ENCODE data around the gene F8. TPM values are rescaled to one million over a fixed set of nuclear protein-coding genes. Genes with fewer than 3 reads are reported as not detected.
"Not testable (repeated sequence)": the region's sequence is repeated elsewhere in the genome, so short reads cannot be mapped to it uniquely, and the experiment has no call there.

The F8 gene
- total RNA-seq, 6 donors from 2014 or later: 4.3 to 47.1 (median 21.7) TPM

DNA sequence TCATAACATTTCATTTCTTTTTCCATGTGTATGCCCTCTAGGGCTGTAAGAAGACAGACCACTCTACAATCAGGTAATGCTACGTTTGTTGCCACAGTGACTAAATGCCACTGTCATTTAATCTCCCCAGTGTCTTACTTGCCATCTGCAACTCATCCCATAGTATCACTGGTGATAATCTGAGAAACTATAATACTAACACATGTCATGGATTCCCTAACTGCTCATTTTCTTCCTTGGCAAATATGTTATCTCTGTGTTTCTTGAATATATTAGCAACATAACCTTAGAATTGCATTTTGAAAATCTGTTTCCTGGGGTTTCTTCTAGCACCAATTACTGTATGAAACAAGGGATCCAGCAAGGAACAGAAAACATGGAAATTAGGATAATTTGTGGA, 130.2 kb downstream of the F8 start:
- WGBS, 2 donors: 47 to 93% methylated on average over 1 of the region's 1 CpG
- DNase-seq: no peak
- no peaks in the 10 kb centered on the region for H3K36me3 ChIP-seq
- no peak overlapping the region for H3K27ac ChIP-seq
- TF ChIP-seq, protein P1, sequence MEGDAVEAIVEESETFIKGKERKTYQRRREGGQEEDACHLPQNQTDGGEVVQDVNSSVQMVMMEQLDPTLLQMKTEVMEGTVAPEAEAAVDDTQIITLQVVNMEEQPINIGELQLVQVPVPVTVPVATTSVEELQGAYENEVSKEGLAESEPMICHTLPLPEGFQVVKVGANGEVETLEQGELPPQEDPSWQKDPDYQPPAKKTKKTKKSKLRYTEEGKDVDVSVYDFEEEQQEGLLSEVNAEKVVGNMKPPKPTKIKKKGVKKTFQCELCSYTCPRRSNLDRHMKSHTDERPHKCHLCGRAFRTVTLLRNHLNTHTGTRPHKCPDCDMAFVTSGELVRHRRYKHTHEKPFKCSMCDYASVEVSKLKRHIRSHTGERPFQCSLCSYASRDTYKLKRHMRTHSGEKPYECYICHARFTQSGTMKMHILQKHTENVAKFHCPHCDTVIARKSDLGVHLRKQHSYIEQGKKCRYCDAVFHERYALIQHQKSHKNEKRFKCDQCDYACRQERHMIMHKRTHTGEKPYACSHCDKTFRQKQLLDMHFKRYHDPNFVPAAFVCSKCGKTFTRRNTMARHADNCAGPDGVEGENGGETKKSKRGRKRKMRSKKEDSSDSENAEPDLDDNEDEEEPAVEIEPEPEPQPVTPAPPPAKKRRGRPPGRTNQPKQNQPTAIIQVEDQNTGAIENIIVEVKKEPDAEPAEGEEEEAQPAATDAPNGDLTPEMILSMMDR (IDR thresholded peaks at IDR 0.05): no peak
- no peak for TF ChIP-seq EP300 (IDR thresholded peaks at IDR 0.05)
- TF ChIP-seq POLR2A (IDR thresholded peaks at IDR 0.05): no peak
- TF ChIP-seq POLR2AphosphoS5 (IDR thresholded peaks at IDR 0.05): no peak
- H3K4me1 ChIP-seq: peaks cover 0 to 2% (median 0%) of the 10 kb centered on the region in 4 donors
- ATAC-seq (ENCODE audit: low FRiP score in 2 of 2): no peak
- no peaks in the 10 kb centered on the region for H3K27me3 ChIP-seq
- H3K4me3 ChIP-seq: no peak overlapping the region
- H3K9me3 ChIP-seq: no peaks in the 10 kb centered on the region

DNA sequence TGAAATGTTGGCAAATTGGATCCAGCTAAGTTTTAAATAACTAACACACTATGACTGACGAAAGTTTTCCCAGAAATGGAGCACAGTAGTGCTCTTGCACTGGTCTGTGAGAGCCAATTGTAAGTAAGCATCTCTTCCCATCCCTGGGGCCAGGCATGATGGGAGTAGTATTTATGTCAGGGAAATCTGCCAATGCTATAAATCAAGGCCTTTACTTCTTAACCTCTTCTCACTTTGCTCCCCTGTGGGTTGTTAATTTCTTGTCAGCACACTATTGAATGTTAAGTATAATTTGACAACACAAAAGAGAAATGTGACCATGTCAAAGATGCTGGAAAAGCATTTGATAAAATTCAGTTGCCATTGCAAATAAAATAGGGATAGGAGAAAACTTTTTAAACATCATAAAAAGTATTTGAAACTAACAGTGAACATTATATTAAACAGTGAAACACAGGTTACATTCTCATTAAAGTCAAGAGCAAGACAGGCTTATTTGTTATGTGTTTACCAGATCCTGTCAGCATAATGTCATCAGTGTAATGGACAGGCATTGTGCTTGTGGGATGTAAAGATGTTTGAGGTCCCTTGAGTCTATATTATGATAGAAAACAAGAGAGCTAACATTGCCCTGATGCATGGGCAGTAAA, 131.4 kb downstream of the F8 start:
- Histone ChIP-seq H3K36me3 (no peaks in the 10 kb centered on the region), H3K9me3 (no peaks in the 10 kb centered on the region), H3K27ac (no peak overlapping the region), H3K4me3 (no peak overlapping the region), H3K4me1 (peaks cover 0 to 2% (median 0%) of the 10 kb centered on the region in 4 donors), H3K27me3 (no peaks in the 10 kb centered on the region)
- no peak for TF ChIP-seq POLR2AphosphoS5 (IDR thresholded peaks at IDR 0.05)
- no peak for TF ChIP-seq POLR2A (IDR thresholded peaks at IDR 0.05)
- TF ChIP-seq, protein P1 (IDR thresholded peaks at IDR 0.05): no peak
- TF ChIP-seq EP300 (IDR thresholded peaks at IDR 0.05): no peak
- ATAC-seq (ENCODE audit: low FRiP score in 2 of 2) (no peak), DNase-seq (no peak)
- WGBS, 2 donors: 54 to 81% methylated on average over 1 of the region's 1 CpG

DNA sequence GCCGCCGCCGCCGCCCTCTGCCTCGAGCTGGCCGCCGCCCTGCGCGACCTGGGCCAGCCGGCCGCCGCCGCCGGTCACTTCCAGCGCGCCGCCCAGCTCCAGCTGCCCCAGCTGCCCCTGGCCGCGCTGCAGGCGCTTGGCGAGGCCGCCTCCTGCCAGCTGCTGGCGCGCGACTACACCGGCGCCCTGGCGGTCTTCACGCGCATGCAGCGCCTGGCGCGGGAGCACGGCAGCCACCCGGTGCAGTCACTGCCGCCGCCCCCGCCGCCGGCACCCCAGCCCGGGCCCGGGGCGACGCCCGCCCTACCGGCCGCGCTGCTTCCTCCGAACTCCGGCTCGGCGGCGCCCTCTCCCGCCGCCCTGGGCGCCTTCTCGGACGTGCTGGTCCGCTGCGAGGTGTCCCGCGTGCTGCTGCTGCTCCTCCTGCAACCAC, 135.7 kb downstream of the F8 start:
- H3K27ac ChIP-seq, H3K4me1 ChIP-seq, H3K27me3 ChIP-seq, H3K4me3 ChIP-seq, DNase-seq, H3K36me3 ChIP-seq, H3K9me3 ChIP-seq: not testable (repeated sequence)
- ATAC-seq (ENCODE audit: low FRiP score in 2 of 2): peak in 1 of 2 donors; percentile 71
- WGBS, 2 donors: no CpG with 5 or more reads among the region's 62 CpGs

DNA sequence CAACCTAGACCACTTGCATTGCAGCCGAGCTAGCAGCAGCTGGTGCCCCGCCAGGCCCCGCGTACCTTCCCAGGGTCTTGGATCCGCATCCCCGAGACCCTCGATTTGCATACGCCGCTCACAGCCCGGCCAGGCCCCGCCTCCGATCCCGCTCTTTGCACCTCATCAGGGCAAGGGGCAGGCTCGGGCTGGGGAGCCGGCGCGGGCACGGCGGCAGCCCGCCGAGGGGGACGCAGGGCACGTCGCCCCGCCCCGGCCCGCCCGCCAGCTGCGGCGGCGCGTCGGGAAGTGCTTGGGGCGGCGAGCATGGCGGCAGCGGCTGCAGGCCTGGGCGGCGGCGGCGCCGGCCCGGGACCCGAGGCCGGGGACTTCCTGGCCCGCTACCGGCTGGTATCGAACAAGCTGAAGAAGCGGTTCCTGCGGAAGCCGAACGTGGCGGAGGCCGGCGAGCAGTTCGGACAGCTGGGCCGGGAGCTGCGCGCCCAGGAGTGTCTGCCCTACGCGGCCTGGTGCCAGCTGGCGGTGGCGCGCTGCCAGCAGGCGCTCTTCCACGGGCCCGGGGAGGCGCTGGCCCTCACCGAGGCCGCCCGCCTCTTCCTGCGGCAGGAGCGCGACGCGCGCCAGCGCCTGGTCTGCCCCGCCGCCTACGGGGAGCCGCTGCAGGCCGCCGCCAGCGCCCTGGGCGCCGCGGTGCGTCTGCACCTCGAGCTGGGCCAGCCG, 136.3 kb downstream of the F8 start, which contains the start of gene F8A1:
F8A1 (plus strand) TSS at position 287 of the 720 bp plus-strand sequence; CDS start at position 307, 20 bp downstream.
- Histone ChIP-seq H3K27ac (peak within 1 kb of the TSS in 2 of 4 donors; percentile 56 to 75), H3K4me3 (peak within 1 kb of the TSS in 2 of 4 donors; percentile 32 to 37)
- H3K4me1 ChIP-seq, H3K27me3 ChIP-seq, H3K36me3 ChIP-seq, H3K9me3 ChIP-seq: not testable (repeated sequence)
- DNase-seq (peak; percentile 59 to 92), ATAC-seq (ENCODE audit: low FRiP score in 2 of 2) (peak; percentile 51 to 93)
- WGBS, 2 donors: 60% methylated on average over 3 of the region's 91 CpGs; no CpG with 5 or more reads in 1 of the 2 donors

DNA sequence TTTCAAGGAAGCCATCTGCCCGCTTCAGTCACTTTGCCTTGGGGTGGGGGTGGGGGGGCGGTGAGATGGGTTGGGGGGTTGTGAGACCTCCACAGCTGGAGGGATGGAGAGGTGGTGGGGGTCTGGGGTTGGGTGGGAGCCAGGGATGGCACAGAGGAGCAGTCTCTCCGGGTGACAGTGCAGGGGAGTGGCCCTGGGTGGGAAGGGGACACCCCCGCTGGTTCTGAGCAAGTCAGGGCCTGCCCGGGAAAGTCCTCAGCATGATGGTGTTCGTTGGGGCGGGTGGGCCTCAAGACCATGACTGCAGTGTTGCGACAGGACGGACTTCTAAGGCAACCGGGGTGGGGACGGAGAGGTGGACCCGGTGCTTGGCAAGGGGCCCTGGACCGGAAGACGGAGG, 137.0 kb downstream of the F8 start:
- DNase-seq, H3K9me3 ChIP-seq, H3K36me3 ChIP-seq, H3K27me3 ChIP-seq, H3K4me1 ChIP-seq: not testable (repeated sequence)
- 79% methylated on average over 4 of the region's 14 CpGs; no CpG with 5 or more reads in 1 of the 2 donors for WGBS, 2 donors
- Histone ChIP-seq H3K4me3 (peak overlapping the region in 1 of 4 donors; percentile 37), H3K27ac (peak overlapping the region in 2 of 4 donors; percentile 56 to 75)
- ATAC-seq (ENCODE audit: low FRiP score in 2 of 2): peak in 1 of 2 donors; percentile 28

DNA sequence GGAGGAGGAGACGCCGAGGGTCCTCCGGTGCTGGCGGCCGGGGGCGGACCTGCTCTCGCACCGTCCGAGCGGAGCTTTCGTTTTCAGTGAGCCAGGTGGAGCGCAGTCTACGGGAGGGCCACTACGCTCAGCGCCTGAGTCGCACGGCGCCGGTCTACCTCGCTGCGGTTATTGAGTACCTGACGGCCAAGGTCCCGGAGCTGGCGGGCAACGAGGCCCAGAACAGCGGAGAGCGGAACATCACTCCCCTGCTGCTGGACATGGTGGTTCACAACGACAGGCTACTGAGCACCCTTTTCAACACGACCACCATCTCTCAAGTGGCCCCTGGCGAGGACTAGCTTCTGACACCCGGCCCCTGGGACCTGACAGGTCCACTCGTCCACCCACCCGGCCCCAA, 137.5 kb downstream of the F8 start:
- H3K27me3 ChIP-seq, H3K4me3 ChIP-seq, H3K27ac ChIP-seq, H3K36me3 ChIP-seq, H3K4me1 ChIP-seq, H3K9me3 ChIP-seq: not testable (repeated sequence)
- 91% methylated on average over 10 of the region's 33 CpGs; no CpG with 5 or more reads in 1 of the 2 donors for WGBS, 2 donors
- ATAC-seq (ENCODE audit: low FRiP score in 2 of 2): peak in 1 of 2 donors; percentile 7
- DNase-seq: peak in 1 of 2 donors; percentile 47

DNA sequence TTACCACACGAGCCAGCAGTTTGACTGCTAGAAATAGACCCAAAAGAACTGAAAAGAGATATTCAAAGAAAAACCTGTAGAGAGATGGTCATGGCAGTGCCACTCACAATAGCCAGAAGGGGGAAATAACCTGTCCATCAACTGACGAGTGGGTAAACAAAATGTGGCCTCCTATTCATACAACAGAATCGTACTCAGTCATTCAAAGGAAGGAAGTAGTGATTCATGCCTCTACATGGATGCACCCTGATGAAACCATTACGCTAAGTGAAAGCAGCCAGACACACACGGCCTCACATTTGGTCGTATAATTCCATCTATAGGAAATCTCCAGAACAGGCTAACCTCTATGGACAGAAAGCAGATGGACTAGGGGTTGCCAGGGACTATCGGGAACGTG, 138.5 kb downstream of the F8 start:
- H3K36me3 ChIP-seq; ATAC-seq (ENCODE audit: low FRiP score in 2 of 2); H3K9me3 ChIP-seq; H3K27ac ChIP-seq; H3K4me1 ChIP-seq; H3K27me3 ChIP-seq; H3K4me3 ChIP-seq; DNase-seq: not testable (repeated sequence)
- no CpG with 5 or more reads among the region's 8 CpGs for WGBS, 2 donors
